Measurements from ENCODE around the gene ZBP1.

Gene ZBP1

GRCh38 chr20:57576617-57577550, 43.3 kb downstream of the ZBP1 start:
- POLR2A ChIA-PET: no interaction called here
- Histone ChIP-seq H3K4me3 (ENCODE audit: control insufficient read depth in 1 of 7, extremely low read depth in 1 of 7, insufficient read depth in 4 of 7, low read depth in 2 of 7, low read length in 6 of 7) (no peak overlapping the region), H3K9me3 (ENCODE audit: control extremely low read depth in 1 of 5, control insufficient read depth in 4 of 5, insufficient read depth in 2 of 5, low read depth in 1 of 5, low read length in 4 of 5) (peaks cover 0 to 6% (median 0%) of the 10 kb centered on the region in 5 experiments), H3K36me3 (ENCODE audit: control insufficient read depth in 4 of 4, insufficient read depth in 4 of 4, low read length in 3 of 4) (no peaks in the 10 kb centered on the region), H3K27me3 (replicated peaks in 2 of 5; ENCODE audit: control insufficient read depth in 4 of 5, insufficient read depth in 5 of 5, low read length in 4 of 5) (peaks cover 2 to 93% (median 29%) of the 10 kb centered on the region in 5 experiments), H3K4me1 (ENCODE audit: control extremely low read depth in 1 of 4, control insufficient read depth in 4 of 4, insufficient read depth in 4 of 4, low read length in 3 of 4) (no peaks in the 10 kb centered on the region), H3K27ac (ENCODE audit: insufficient read depth in 1 of 2, low read depth in 1 of 2, low read length in 2 of 2, poor library complexity in 1 of 2, severe bottlenecking in 2 of 2) (no peak overlapping the region)
- CTCF ChIA-PET: interaction anchor here (0.7 to 1.6 kb wide), 4 partner anchors 16 to 66 kb away, joined by 3 to 5 read pairs (median 4); no protein-coding TSS in a partner anchor
- 89% methylated on average over 6 of the region's 6 CpGs for WGBS (ENCODE audit: insufficient coverage)
- DNase-seq: no peak

GRCh38 chr20:57576002-57576401, 44.2 kb downstream of the ZBP1 start:
- WGBS (ENCODE audit: insufficient coverage): 60% methylated on average over 1 of the region's 2 CpGs
- Histone ChIP-seq H3K9me3 (ENCODE audit: control extremely low read depth in 1 of 5, control insufficient read depth in 4 of 5, insufficient read depth in 2 of 5, low read depth in 1 of 5, low read length in 4 of 5) (peaks cover 0 to 6% (median 0%) of the 10 kb centered on the region in 5 experiments), H3K4me1 (ENCODE audit: control extremely low read depth in 1 of 4, control insufficient read depth in 4 of 4, insufficient read depth in 4 of 4, low read length in 3 of 4) (no peaks in the 10 kb centered on the region), H3K4me3 (ENCODE audit: control insufficient read depth in 1 of 7, extremely low read depth in 1 of 7, insufficient read depth in 4 of 7, low read depth in 2 of 7, low read length in 6 of 7) (no peak overlapping the region), H3K36me3 (ENCODE audit: control insufficient read depth in 4 of 4, insufficient read depth in 4 of 4, low read length in 3 of 4) (no peaks in the 10 kb centered on the region), H3K27me3 (replicated peaks in 2 of 5; ENCODE audit: control insufficient read depth in 4 of 5, insufficient read depth in 5 of 5, low read length in 4 of 5) (peaks cover 2 to 86% (median 21%) of the 10 kb centered on the region in 5 experiments), H3K27ac (ENCODE audit: insufficient read depth in 1 of 2, low read depth in 1 of 2, low read length in 2 of 2, poor library complexity in 1 of 2, severe bottlenecking in 2 of 2) (no peak overlapping the region)
- POLR2A ChIA-PET: no interaction called here
- DNase-seq: no peak
- CTCF ChIA-PET: interaction anchor here (1.6 kb wide), 2 partner anchors 17 to 65 kb away, joined by 4 to 5 read pairs; no protein-coding TSS in a partner anchor

DNA sequence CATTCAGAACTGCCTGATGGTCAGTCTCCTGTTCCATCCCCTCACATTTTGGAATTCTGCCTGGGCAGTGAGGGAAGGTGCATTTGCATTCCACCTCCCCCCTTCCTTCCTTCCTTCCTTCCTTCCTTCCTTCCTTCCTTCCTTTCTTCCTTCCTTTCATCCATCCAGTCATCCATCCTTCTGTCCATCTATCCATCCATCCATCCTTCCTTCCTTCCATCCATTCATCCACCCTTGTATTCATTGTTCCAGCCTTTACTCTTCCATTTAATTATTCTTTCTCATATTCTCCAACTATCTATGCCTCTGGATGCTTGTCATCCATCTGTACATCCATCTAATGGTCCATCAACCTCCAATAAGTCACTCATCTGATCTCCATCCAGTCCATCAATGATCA, 45.3 kb downstream of the ZBP1 start:
- no peak for DNase-seq
- Histone ChIP-seq H3K9me3 (ENCODE audit: control extremely low read depth in 1 of 5, control insufficient read depth in 4 of 5, insufficient read depth in 2 of 5, low read depth in 1 of 5, low read length in 4 of 5) (peaks cover 0 to 6% (median 0%) of the 10 kb centered on the region in 5 experiments), H3K36me3 (ENCODE audit: control insufficient read depth in 4 of 4, insufficient read depth in 4 of 4, low read length in 3 of 4) (no peaks in the 10 kb centered on the region), H3K27ac (ENCODE audit: insufficient read depth in 1 of 2, low read depth in 1 of 2, low read length in 2 of 2, poor library complexity in 1 of 2, severe bottlenecking in 2 of 2) (no peak overlapping the region), H3K4me3 (ENCODE audit: control insufficient read depth in 1 of 7, extremely low read depth in 1 of 7, insufficient read depth in 4 of 7, low read depth in 2 of 7, low read length in 6 of 7) (no peak overlapping the region), H3K27me3 (replicated peaks in 2 of 5; ENCODE audit: control insufficient read depth in 4 of 5, insufficient read depth in 5 of 5, low read length in 4 of 5) (peaks cover 2 to 81% (median 18%) of the 10 kb centered on the region in 5 experiments), H3K4me1 (ENCODE audit: control extremely low read depth in 1 of 4, control insufficient read depth in 4 of 4, insufficient read depth in 4 of 4, low read length in 3 of 4) (no peaks in the 10 kb centered on the region)
- ChIA-PET CTCF (interaction anchor here (2.2 kb wide), 1 partner anchor 10 kb away, joined by 7 read pairs; no protein-coding TSS in a partner anchor), POLR2A (no interaction called here)

DNA sequence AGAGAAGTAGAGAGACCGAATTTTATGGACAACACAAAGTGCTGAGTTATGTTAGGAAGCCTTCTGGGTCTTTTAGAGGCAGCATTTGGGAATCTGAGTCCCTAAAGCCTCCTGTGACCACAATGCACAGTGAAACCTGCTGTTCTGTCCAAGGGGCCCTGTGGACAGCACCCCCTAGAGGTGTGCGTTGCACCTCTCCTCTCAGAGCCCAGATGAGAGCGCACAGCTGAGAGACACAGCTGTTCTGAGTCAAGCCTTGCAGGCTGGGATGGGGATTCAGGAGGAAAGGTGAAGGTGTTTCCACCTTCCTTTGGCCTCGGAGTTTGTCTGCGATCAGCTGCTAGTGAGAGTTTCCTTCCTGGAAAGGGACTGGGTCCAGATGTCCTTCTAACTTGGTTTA, 46.3 kb downstream of the ZBP1 start:
- peaks cover 0 to 6% (median 0%) of the 10 kb centered on the region in 5 experiments for H3K9me3 ChIP-seq (ENCODE audit: control extremely low read depth in 1 of 5, control insufficient read depth in 4 of 5, insufficient read depth in 2 of 5, low read depth in 1 of 5, low read length in 4 of 5)
- H3K4me1 ChIP-seq (ENCODE audit: control extremely low read depth in 1 of 4, control insufficient read depth in 4 of 4, insufficient read depth in 4 of 4, low read length in 3 of 4): no peaks in the 10 kb centered on the region
- CTCF ChIA-PET: interaction anchor here (1.9 to 2.2 kb wide), 2 partner anchors 11 to 12 kb away, joined by 6 to 7 read pairs; partner anchors contain the start of gene PCK1
- no peak for DNase-seq
- POLR2A ChIA-PET: no interaction called here
- 32% methylated on average over 4 of the region's 5 CpGs for WGBS (ENCODE audit: insufficient coverage)
- H3K4me3 ChIP-seq (ENCODE audit: control insufficient read depth in 1 of 7, extremely low read depth in 1 of 7, insufficient read depth in 4 of 7, low read depth in 2 of 7, low read length in 6 of 7): no peak overlapping the region
- H3K27me3 ChIP-seq (replicated peaks in 2 of 5; ENCODE audit: control insufficient read depth in 4 of 5, insufficient read depth in 5 of 5, low read length in 4 of 5): peaks cover 2 to 75% (median 15%) of the 10 kb centered on the region in 5 experiments
- H3K36me3 ChIP-seq (ENCODE audit: control insufficient read depth in 4 of 4, insufficient read depth in 4 of 4, low read length in 3 of 4): no peaks in the 10 kb centered on the region
- no peak overlapping the region for H3K27ac ChIP-seq (ENCODE audit: insufficient read depth in 1 of 2, low read depth in 1 of 2, low read length in 2 of 2, poor library complexity in 1 of 2, severe bottlenecking in 2 of 2)

DNA sequence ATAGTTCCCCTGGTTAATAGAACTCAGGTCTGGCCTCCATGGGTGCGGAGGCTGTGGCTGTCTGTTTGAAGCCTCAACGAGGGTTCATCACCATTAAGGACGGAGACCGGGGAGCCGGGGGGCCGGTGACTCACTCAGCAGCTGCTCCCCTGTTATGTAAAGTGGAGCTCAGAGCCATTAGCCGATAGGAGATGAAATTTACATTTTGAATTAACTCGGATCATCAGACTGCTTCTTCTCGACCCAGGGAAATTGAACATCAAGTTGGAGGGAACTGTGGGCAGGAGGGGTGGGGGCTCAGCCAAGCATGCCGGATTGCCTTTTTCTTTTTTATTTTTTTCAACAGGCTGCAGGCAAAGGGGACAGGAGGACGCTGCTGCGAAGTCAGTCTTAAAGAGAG, 47.0 kb downstream of the ZBP1 start:
- Histone ChIP-seq H3K4me3 (ENCODE audit: control insufficient read depth in 1 of 7, extremely low read depth in 1 of 7, insufficient read depth in 4 of 7, low read depth in 2 of 7, low read length in 6 of 7) (no peak overlapping the region), H3K36me3 (ENCODE audit: control insufficient read depth in 4 of 4, insufficient read depth in 4 of 4, low read length in 3 of 4) (no peaks in the 10 kb centered on the region), H3K27me3 (replicated peaks in 2 of 5; ENCODE audit: control insufficient read depth in 4 of 5, insufficient read depth in 5 of 5, low read length in 4 of 5) (peaks cover 2 to 75% (median 14%) of the 10 kb centered on the region in 5 experiments), H3K9me3 (ENCODE audit: control extremely low read depth in 1 of 5, control insufficient read depth in 4 of 5, insufficient read depth in 2 of 5, low read depth in 1 of 5, low read length in 4 of 5) (peaks cover 0 to 6% (median 0%) of the 10 kb centered on the region in 5 experiments), H3K27ac (ENCODE audit: insufficient read depth in 1 of 2, low read depth in 1 of 2, low read length in 2 of 2, poor library complexity in 1 of 2, severe bottlenecking in 2 of 2) (no peak overlapping the region), H3K4me1 (ENCODE audit: control extremely low read depth in 1 of 4, control insufficient read depth in 4 of 4, insufficient read depth in 4 of 4, low read length in 3 of 4) (no peaks in the 10 kb centered on the region)
- CTCF ChIA-PET: interaction anchor here (1.9 to 2.2 kb wide), 2 partner anchors 11 to 12 kb away, joined by 6 to 7 read pairs; partner anchors contain the start of gene PCK1
- WGBS (ENCODE audit: insufficient coverage): 58% methylated on average over 11 of the region's 12 CpGs
- POLR2A ChIA-PET: no interaction called here
- DNase-seq: no peak

- Histone ChIP-seq H3K9me3 (ENCODE audit: control extremely low read depth in 1 of 5, control insufficient read depth in 4 of 5, insufficient read depth in 2 of 5, low read depth in 1 of 5, low read length in 4 of 5) (peaks cover 0 to 6% (median 0%) of the 10 kb centered on the region in 5 experiments), H3K4me1 (ENCODE audit: control extremely low read depth in 1 of 4, control insufficient read depth in 4 of 4, insufficient read depth in 4 of 4, low read length in 3 of 4) (no peaks in the 10 kb centered on the region), H3K27me3 (replicated peaks in 2 of 5; ENCODE audit: control insufficient read depth in 4 of 5, insufficient read depth in 5 of 5, low read length in 4 of 5) (peaks cover 2 to 75% (median 9%) of the 10 kb centered on the region in 5 experiments), H3K27ac (ENCODE audit: insufficient read depth in 1 of 2, low read depth in 1 of 2, low read length in 2 of 2, poor library complexity in 1 of 2, severe bottlenecking in 2 of 2) (no peak overlapping the region), H3K36me3 (ENCODE audit: control insufficient read depth in 4 of 4, insufficient read depth in 4 of 4, low read length in 3 of 4) (no peaks in the 10 kb centered on the region), H3K4me3 (ENCODE audit: control insufficient read depth in 1 of 7, extremely low read depth in 1 of 7, insufficient read depth in 4 of 7, low read depth in 2 of 7, low read length in 6 of 7) (no peak overlapping the region)
- CTCF ChIA-PET: interaction anchor here (1.9 kb wide), 1 partner anchor 10 kb away, joined by 6 read pairs; the partner anchor contains the start of gene PCK1
- 64% methylated on average over 2 of the region's 3 CpGs for WGBS (ENCODE audit: insufficient coverage)
- POLR2A ChIA-PET: no interaction called here
- no peak for DNase-seq
These were observed 48.3 kb downstream of the ZBP1 start for GRCh38 chr20:57571782-57572416.

Data from common myeloid progenitor, CD34-positive (primary cell).